Ovary (tissue), 9 donors: ENCODE data around the gene CDCP1. TPM values are rescaled to one million over a fixed set of nuclear protein-coding genes. Genes with fewer than 3 reads are reported as not detected.
A peak's percentile ranks its signal among the peaks of the same experiment; 100 is the strongest.

Experiments
- DNase-seq, 5 donors: peaks; one replicate each; pipeline ENCODE4 v3.0.0-alpha.2; 2019 to 2020
- H3K27ac ChIP-seq, 2 donors: fragments of 200-600 bp; one replicate each; pipeline versions ENCODE4 v1.5.1 to v1.8.0; 2019 to 2022
- H3K27me3 ChIP-seq: fragments of 200-600 bp; one replicate; pipeline ENCODE4 v1.8.0; 2022
- H3K36me3 ChIP-seq: fragments of 200-600 bp; sonication (generic); one replicate; pipeline ENCODE4 v1.5.1; 2019
- H3K4me1 ChIP-seq: one replicate; pipeline ENCODE4 v1.8.1; 2013; ENCODE audit warnings: mild to moderate bottlenecking, moderate library complexity; ENCODE audit not compliant: insufficient read depth
- H3K4me3 ChIP-seq: fragments of 200-600 bp; sonication (generic); one replicate; pipeline ENCODE4 v1.5.1; 2017
- H3K9me3 ChIP-seq, 2 donors: fragments of 200-600 bp in 1 of 2; sonication (generic) in 1 of 2; one replicate each; pipeline versions ENCODE4 v1.5.1 to v1.8.1; 2013 to 2019; ENCODE audit warnings: mild to moderate bottlenecking in 1 of 2, moderate library complexity in 1 of 2
- EP300 ChIP-seq: sonication (generic); formaldehyde crosslinking; IDR thresholded peaks from one replicate; pipeline ENCODE4 v1.6.1; 2017; ENCODE audit warnings: antibody characterized with exemption
- POLR2A ChIP-seq: fragments of 450-650 bp; IDR thresholded peaks from one replicate; pipeline ENCODE4 v1.6.1; 2017; ENCODE audit warnings: antibody characterized with exemption, mild to moderate bottlenecking, moderate library complexity
- WGBS, 3 donors: extraction: QIAGEN DNeasy Blood & Tissue Kit in 1 of 3; methylation state at CpG; one replicate each; pipeline versions ENCODE4 v1.1.5 to v1.1.7; 2013 to 2017; 5-methylcytosine and 5-hydroxymethylcytosine counted together
- intact Hi-C, 4 donors: fragments of 100-400 bp; cut with DNase I; formaldehyde crosslinking; loops; one replicate each; pipeline versions ENCODE4 v1.11.0 to v1.15.1; 2022 to 2023
- polyA plus RNA-seq, 2 donors: library from polyadenylated mRNA; stranded (reverse); fragments of 200-250 nt in 1 of 2; fragments of 350-450 nt in 1 of 2; fragmentation: Illumina TruSeq in 1 of 2; extraction: RNeasy Lipid Tissue Mini Kit (QIAGEN cat#74804) in 1 of 2; gene quantifications; one replicate each; pipeline ENCODE4 v1.2.3, GENCODE V29; 2013 to 2014
- total RNA-seq, 7 donors: library from RNA; depleted of rRNA in 2 of 7; stranded (reverse); fragments of >200 nt in 2 of 7; fragmentation: NEBNext Ultra II Directional in 3 of 7; extraction: Animal tissue kit (Norgen Biotek cat#: 25700) in 3 of 7; gene quantifications; one replicate each; pipeline versions ENCODE4 v1.1.0 to v1.2.4, GENCODE V29; 2016 to 2023
- TF ChIP-seq, protein P1 (sequence below), 3 donors: fragments of 450-650 bp in 2 of 3; fragments of 200-600 bp in 1 of 3; IDR thresholded peaks; one replicate each; pipeline versions ENCODE4 v1.5.1 to v1.8.0; 2016 to 2022; ENCODE audit warnings: antibody characterized with exemption in 3 of 3, mild to moderate bottlenecking in 1 of 3
- donor health status: DM: no; HTN: no; CAD: no; lungs with moderate emphysema.
- donor health status: DM: no; HTN: no; CAD: no.
- donor health status: Bipolar disorder and iron deficiency.
- donor health status: DM: yes; HTN: yes; CAD: no.
- donor health status: DM: no; HTN: no; CAD: no.
- donor health status: DM: yes; HTN: yes; CAD: no.

The CDCP1 gene
- total and polyA plus RNA-seq, 9 donors, result 0.12 to 14.4 (median 1.7) TPM

- Histone ChIP-seq H3K9me3 (no peaks in the 10 kb centered on the region), H3K27me3 (no peaks in the 10 kb centered on the region), H3K4me1 (peaks cover 1% of the 10 kb centered on the region), H3K4me3 (no peak overlapping the region), H3K27ac (no peak overlapping the region), H3K36me3 (no peaks in the 10 kb centered on the region)
- TF ChIP-seq POLR2A (no peak), EP300 (no peak)
- TF ChIP-seq, protein P1, sequence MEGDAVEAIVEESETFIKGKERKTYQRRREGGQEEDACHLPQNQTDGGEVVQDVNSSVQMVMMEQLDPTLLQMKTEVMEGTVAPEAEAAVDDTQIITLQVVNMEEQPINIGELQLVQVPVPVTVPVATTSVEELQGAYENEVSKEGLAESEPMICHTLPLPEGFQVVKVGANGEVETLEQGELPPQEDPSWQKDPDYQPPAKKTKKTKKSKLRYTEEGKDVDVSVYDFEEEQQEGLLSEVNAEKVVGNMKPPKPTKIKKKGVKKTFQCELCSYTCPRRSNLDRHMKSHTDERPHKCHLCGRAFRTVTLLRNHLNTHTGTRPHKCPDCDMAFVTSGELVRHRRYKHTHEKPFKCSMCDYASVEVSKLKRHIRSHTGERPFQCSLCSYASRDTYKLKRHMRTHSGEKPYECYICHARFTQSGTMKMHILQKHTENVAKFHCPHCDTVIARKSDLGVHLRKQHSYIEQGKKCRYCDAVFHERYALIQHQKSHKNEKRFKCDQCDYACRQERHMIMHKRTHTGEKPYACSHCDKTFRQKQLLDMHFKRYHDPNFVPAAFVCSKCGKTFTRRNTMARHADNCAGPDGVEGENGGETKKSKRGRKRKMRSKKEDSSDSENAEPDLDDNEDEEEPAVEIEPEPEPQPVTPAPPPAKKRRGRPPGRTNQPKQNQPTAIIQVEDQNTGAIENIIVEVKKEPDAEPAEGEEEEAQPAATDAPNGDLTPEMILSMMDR (IDR thresholded peaks at IDR 0.05), result no peak
- intact Hi-C loops, result loop anchor here in 1 of 4 donors (10.0 kb wide), 1 partner anchor 161 kb away; no protein-coding TSS in a partner anchor
- DNase-seq, result no peak
- WGBS, 3 donors, result 22 to 37% (median 31%) methylated on average over 2 of the region's 2 CpGs
Measured at GRCh38 chr3:45043728-45044299, 102.4 kb downstream of the CDCP1 start.

- intact Hi-C loops, result loop anchor here in 1 of 4 donors (10.0 kb wide), 1 partner anchor 163 kb away; no protein-coding TSS in a partner anchor
- TF ChIP-seq, protein P1 (IDR thresholded peaks at IDR 0.05), result no peak
- TF ChIP-seq POLR2A (no peak), EP300 (no peak)
- no peak for DNase-seq
- H3K36me3 ChIP-seq, result no peaks in the 10 kb centered on the region
- 76 to 91% (median 78%) methylated on average over 3 of the region's 3 CpGs for WGBS, 3 donors
- H3K4me3 ChIP-seq, result no peak overlapping the region
- H3K9me3 ChIP-seq, result no peaks in the 10 kb centered on the region
- H3K27ac ChIP-seq, result no peak overlapping the region
- H3K4me1 ChIP-seq, result peaks cover 1% of the 10 kb centered on the region
- H3K27me3 ChIP-seq, result no peaks in the 10 kb centered on the region
Measured at GRCh38 chr3:45042162-45042561, 104.0 kb downstream of the CDCP1 start.

- intact Hi-C loops, result loop anchor here in 1 of 4 donors (10.0 kb wide), 1 partner anchor 163 kb away; no protein-coding TSS in a partner anchor
- no peaks in the 10 kb centered on the region for H3K36me3 ChIP-seq
- no peak overlapping the region for H3K27ac ChIP-seq
- no peaks in the 10 kb centered on the region for H3K9me3 ChIP-seq
- DNase-seq, result no peak
- H3K27me3 ChIP-seq, result no peaks in the 10 kb centered on the region
- 63 to 89% (median 72%) methylated on average over 2 of the region's 2 CpGs for WGBS, 3 donors
- TF ChIP-seq POLR2A, result no peak
- TF ChIP-seq, protein P1 (IDR thresholded peaks at IDR 0.05), result no peak
- no peak for TF ChIP-seq EP300
- peaks cover 6% of the 10 kb centered on the region for H3K4me1 ChIP-seq
- no peak overlapping the region for H3K4me3 ChIP-seq
Measured at GRCh38 chr3:45041666-45042065, 104.5 kb downstream of the CDCP1 start.

DNA sequence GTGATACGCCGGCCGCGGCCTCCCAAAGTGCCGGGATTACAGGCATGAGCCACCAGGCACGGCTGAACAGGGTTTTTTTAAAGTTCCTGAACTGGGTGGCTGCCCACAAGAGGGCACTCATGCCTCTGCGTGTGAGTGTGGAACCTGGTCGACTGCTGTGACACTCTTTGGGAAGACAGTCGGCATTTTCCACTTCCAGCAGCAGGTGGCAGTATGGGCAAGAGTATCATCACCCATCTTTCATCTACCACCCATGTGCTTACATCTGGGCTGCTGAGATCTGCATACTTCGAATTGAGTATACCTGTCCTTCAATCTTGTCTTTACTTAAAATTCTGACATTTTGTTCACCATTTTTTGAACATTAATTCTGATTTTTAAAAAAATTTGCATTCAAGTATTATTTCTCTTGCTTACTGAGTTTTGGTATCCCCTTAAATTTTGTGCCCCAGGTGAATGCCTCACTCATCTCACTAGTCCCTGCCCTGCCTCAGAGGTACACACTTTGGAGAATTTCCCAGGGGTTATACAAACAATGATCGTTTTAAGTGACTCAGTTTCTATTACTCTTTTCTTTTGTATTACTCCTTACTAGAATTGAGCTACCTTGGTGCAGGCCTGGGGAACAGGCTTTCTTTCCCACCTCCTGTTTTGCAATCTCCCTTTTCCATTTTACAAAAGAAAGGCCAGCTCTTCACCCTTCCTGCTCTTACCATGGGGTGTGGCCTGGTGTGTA lies 108.3 kb downstream of the CDCP1 start:
- Histone ChIP-seq H3K4me1 (peaks cover 7% of the 10 kb centered on the region), H3K27me3 (no peaks in the 10 kb centered on the region), H3K36me3 (no peaks in the 10 kb centered on the region), H3K4me3 (no peak overlapping the region), H3K27ac (no peak overlapping the region), H3K9me3 (no peaks in the 10 kb centered on the region)
- TF ChIP-seq POLR2A, result no peak
- TF ChIP-seq, protein P1 (IDR thresholded peaks at IDR 0.05), result peak; percentile 60 to 79 (median 73)
- WGBS, 3 donors, result 5 to 9% (median 7%) methylated on average over 11 of the region's 11 CpGs
- intact Hi-C loops, result loop anchor here (5.0 to 10.0 kb wide), 4 partner anchors 457 to 477 kb away; no protein-coding TSS in a partner anchor
- DNase-seq, result peak; percentile 80 to 89 (median 84)
